Uterus (tissue), 4 donors: Measurements from ENCODE around the gene MS4A2. TPM values are rescaled to one million over a fixed set of nuclear protein-coding genes. Genes with fewer than 3 reads are reported as not detected.

Experiments
- DNase-seq, 2 donors: peaks; one replicate each; pipeline ENCODE4 v3.0.0-alpha.2; 2019 to 2020
- H3K27ac ChIP-seq, 2 donors: fragments of 200-600 bp; sonication (generic); 1 replicate in 1 of 2; 2 replicates in 1 of 2; pipeline ENCODE4 v1.5.1; 2016 to 2018
- H3K27me3 ChIP-seq, 2 donors: fragments of 200-600 bp; sonication (generic); one replicate each; pipeline ENCODE4 v1.5.1; 2018 to 2019; ENCODE audit warnings: control low read depth in 1 of 2
- H3K36me3 ChIP-seq, 2 donors: fragments of 200-600 bp; sonication (generic); one replicate each; pipeline ENCODE4 v1.5.1; 2019; ENCODE audit warnings: control low read depth in 1 of 2
- H3K4me1 ChIP-seq, 2 donors: fragments of 200-600 bp; sonication (generic); one replicate each; pipeline ENCODE4 v1.5.1; 2018 to 2019; ENCODE audit warnings: control low read depth in 1 of 2
- H3K4me3 ChIP-seq, 2 donors: fragments of 200-600 bp; sonication (generic); 1 replicate in 1 of 2; 2 replicates in 1 of 2; pipeline ENCODE4 v1.5.1; 2018 to 2019; ENCODE audit warnings: mild to moderate bottlenecking in 1 of 2
- H3K9me3 ChIP-seq, 2 donors: fragments of 200-600 bp; sonication (generic); one replicate each; pipeline ENCODE4 v1.5.1; 2019; ENCODE audit warnings: control low read depth in 1 of 2
- POLR2A ChIP-seq, 2 donors: fragments of 450-650 bp; IDR thresholded peaks; one replicate each; pipeline ENCODE4 v1.6.1; 2016; ENCODE audit warnings: antibody characterized with exemption in 2 of 2, mild to moderate bottlenecking in 1 of 2, moderate library complexity in 1 of 2
- intact Hi-C: fragments of 100-400 bp; cut with DNase I; formaldehyde crosslinking; loops from one replicate; pipeline ENCODE4 v1.15.1; 2023; ENCODE audit warnings: low total_unique reads
- total RNA-seq, 4 donors: library from RNA; depleted of rRNA in 3 of 4; stranded (reverse); fragments of >200 nt in 3 of 4; gene quantifications; one replicate each; pipeline versions ENCODE4 v1.1.0 to v1.2.4, GENCODE V29; 2014 to 2023
- TF ChIP-seq, protein P1 (sequence below), 4 experiments: fragments of 200-600 bp in 2 of 4; fragments of 450-650 bp in 2 of 4; sonication (generic) in 2 of 4; IDR thresholded peaks; one replicate each; pipeline ENCODE4 v1.5.1; 2016 to 2019; ENCODE audit warnings: antibody characterized with exemption in 4 of 4, mild to moderate bottlenecking in 2 of 4, moderate library complexity in 1 of 4
- donor health status: DM: yes; HTN: yes; CAD: no.

Gene MS4A2
- total RNA-seq, 4 donors from 2014 or later, result 0.62 to 3.2 (median 0.88) TPM

- H3K27ac ChIP-seq, result no peak overlapping the region
- no peak for DNase-seq
- H3K4me1 ChIP-seq, result no peaks in the 10 kb centered on the region
- no peaks in the 10 kb centered on the region for H3K9me3 ChIP-seq
- TF ChIP-seq, protein P1, sequence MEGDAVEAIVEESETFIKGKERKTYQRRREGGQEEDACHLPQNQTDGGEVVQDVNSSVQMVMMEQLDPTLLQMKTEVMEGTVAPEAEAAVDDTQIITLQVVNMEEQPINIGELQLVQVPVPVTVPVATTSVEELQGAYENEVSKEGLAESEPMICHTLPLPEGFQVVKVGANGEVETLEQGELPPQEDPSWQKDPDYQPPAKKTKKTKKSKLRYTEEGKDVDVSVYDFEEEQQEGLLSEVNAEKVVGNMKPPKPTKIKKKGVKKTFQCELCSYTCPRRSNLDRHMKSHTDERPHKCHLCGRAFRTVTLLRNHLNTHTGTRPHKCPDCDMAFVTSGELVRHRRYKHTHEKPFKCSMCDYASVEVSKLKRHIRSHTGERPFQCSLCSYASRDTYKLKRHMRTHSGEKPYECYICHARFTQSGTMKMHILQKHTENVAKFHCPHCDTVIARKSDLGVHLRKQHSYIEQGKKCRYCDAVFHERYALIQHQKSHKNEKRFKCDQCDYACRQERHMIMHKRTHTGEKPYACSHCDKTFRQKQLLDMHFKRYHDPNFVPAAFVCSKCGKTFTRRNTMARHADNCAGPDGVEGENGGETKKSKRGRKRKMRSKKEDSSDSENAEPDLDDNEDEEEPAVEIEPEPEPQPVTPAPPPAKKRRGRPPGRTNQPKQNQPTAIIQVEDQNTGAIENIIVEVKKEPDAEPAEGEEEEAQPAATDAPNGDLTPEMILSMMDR (IDR thresholded peaks at IDR 0.05), result no peak
- TF ChIP-seq POLR2A (IDR thresholded peaks at IDR 0.05), result no peak
- H3K4me3 ChIP-seq, result no peak overlapping the region
- intact Hi-C loops, result no loop called here
- no peaks in the 10 kb centered on the region for H3K36me3 ChIP-seq
- H3K27me3 ChIP-seq, result no peaks in the 10 kb centered on the region
Observed at GRCh38 chr11:60085909-60086308, 2.6 kb upstream of the MS4A2 start.

DNA sequence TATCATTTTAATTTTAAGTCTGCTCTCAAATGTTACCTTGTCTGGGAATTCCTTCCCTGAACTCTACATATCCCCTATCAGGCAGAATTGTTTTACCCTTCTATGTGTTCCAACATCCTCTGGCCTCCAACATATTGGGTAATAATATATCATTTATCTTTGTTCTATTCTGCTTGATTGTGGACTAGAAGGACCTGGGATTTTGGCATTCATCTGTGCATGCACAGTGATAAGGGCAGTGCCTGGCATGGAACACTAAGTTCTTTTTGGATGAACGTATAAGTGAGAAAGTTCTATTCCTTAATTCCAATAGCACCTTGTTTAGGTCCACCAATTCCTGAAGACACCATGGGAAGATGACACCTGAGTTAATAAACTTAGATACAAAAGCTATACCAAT lies 1.2 kb upstream of the MS4A2 start:
- H3K36me3 ChIP-seq, result no peaks in the 10 kb centered on the region
- no peak overlapping the region for H3K4me3 ChIP-seq
- no peak for DNase-seq
- H3K27ac ChIP-seq, result no peak overlapping the region
- no peak for TF ChIP-seq POLR2A (IDR thresholded peaks at IDR 0.05)
- TF ChIP-seq, protein P1 (IDR thresholded peaks at IDR 0.05), result no peak
- no peaks in the 10 kb centered on the region for H3K27me3 ChIP-seq
- H3K4me1 ChIP-seq, result no peaks in the 10 kb centered on the region
- intact Hi-C loops, result no loop called here
- H3K9me3 ChIP-seq, result no peaks in the 10 kb centered on the region

- H3K27me3 ChIP-seq, result no peaks in the 10 kb centered on the region
- no peaks in the 10 kb centered on the region for H3K9me3 ChIP-seq
- DNase-seq, result no peak
- H3K4me3 ChIP-seq, result no peak overlapping the region
- intact Hi-C loops, result no loop called here
- H3K36me3 ChIP-seq, result no peaks in the 10 kb centered on the region
- TF ChIP-seq, protein P1 (IDR thresholded peaks at IDR 0.05), result no peak
- TF ChIP-seq POLR2A (IDR thresholded peaks at IDR 0.05), result no peak
- no peaks in the 10 kb centered on the region for H3K4me1 ChIP-seq
- no peak overlapping the region for H3K27ac ChIP-seq
Observed at GRCh38 chr11:60095477-60096120, 7.1 kb downstream of the MS4A2 start.

GRCh38 chr11:60097189-60097588 lies 8.7 kb downstream of the MS4A2 start:
- no peaks in the 10 kb centered on the region for H3K27me3 ChIP-seq
- intact Hi-C loops, result no loop called here
- H3K9me3 ChIP-seq, result no peaks in the 10 kb centered on the region
- TF ChIP-seq, protein P1 (IDR thresholded peaks at IDR 0.05), result no peak
- TF ChIP-seq POLR2A (IDR thresholded peaks at IDR 0.05), result no peak
- no peak overlapping the region for H3K27ac ChIP-seq
- no peaks in the 10 kb centered on the region for H3K4me1 ChIP-seq
- H3K4me3 ChIP-seq, result no peak overlapping the region
- H3K36me3 ChIP-seq, result no peaks in the 10 kb centered on the region
- no peak for DNase-seq

DNA sequence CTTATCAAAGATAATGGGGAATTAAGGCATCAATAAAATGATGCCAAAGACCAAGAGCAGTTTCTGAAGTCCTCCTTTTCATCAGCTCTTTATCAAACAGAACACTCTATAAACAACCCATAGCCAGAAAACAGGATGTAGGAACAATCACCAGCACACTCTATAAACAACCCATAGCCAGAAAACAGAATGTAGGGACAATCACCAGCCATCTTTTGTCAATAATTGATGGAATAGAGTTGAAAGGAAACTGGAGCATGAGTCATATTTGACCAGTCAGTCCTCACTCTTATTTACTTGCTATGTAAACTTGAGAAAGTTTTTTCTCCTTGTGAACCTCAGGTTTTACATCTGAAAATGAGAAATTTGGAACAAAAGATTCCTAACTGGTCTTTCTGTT lies 10.0 kb downstream of the MS4A2 start:
- Histone ChIP-seq H3K36me3 (no peaks in the 10 kb centered on the region), H3K9me3 (no peaks in the 10 kb centered on the region), H3K27me3 (no peaks in the 10 kb centered on the region), H3K4me1 (no peaks in the 10 kb centered on the region), H3K4me3 (no peak overlapping the region), H3K27ac (no peak overlapping the region)
- no peak for DNase-seq
- intact Hi-C loops, result no loop called here
- TF ChIP-seq, protein P1 (IDR thresholded peaks at IDR 0.05), result no peak
- TF ChIP-seq POLR2A (IDR thresholded peaks at IDR 0.05), result no peak
